HG02970 (cell line): ENCODE results near the gene GRID2.
"Not testable (repeated sequence)": the region's sequence is repeated elsewhere in the genome, so short reads cannot be mapped to it uniquely, and the experiment has no call there.

Experiments
- ATAC-seq: cut with Tn5 transposase; IDR thresholded peaks from one replicate; pipeline ENCODE4 v1.9.1; 2021; ENCODE audit warnings: mild to moderate bottlenecking, moderate library complexity, moderate number of reproducible peaks; ENCODE audit not compliant: unreplicated experiment, low FRiP score

Gene GRID2

DNA sequence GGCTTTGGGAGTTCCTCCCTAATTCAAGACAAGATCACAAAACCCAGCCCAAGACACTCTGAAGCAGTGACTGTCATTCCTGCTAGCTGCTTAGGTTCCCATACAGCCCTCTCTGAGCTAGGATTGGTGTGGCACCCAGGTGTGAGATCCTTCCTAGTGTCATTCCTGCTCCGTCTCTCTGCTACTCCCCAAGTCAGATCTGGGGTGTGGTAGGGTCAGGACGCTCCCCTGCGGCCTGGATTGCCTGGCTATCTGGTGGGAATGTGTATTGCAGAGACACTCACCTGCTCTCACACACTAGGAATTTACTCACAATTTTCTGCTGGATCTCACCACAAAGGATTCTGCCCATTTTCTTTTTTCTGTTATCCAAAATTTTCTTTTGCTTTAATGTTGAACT lies 964.0 kb downstream of the GRID2 start:
- no peak for ATAC-seq

DNA sequence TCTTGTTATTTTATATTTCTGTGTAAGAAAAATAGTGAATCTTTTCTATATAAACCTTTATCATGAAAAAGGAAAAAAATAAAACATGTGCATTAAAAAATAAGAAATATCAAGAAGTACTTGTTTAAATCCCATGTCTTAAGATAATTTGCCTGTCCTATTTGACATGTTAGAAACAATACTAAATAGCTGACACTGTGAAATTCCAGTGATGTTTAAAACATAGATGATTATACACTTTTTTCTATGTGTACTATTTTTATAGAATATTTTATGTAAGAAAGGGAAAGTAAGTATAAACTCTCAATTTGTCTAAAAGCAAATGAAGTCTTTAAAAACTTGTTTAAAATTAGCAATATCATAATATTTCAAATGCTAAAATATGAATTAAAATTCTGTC lies 981.6 kb downstream of the GRID2 start:
- no peak for ATAC-seq

DNA sequence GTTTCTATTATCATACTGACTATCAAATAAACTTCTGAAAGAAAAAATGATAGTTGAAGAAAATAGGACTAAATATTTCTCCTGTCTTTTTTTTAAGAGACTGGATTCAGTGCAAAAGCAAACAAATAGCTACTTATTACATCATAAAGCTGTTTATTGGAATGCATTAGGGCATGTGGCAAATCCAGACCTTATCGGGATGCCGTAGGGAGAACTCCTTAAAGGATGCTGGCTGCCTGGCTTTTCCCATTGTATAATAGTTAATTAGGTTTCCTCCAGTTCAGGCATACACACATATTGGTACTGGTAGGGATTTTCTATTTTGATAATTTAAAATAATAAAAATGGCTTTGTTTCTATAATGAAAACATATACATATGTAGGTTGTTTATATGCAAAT lies 985.5 kb downstream of the GRID2 start:
- no peak for ATAC-seq

DNA sequence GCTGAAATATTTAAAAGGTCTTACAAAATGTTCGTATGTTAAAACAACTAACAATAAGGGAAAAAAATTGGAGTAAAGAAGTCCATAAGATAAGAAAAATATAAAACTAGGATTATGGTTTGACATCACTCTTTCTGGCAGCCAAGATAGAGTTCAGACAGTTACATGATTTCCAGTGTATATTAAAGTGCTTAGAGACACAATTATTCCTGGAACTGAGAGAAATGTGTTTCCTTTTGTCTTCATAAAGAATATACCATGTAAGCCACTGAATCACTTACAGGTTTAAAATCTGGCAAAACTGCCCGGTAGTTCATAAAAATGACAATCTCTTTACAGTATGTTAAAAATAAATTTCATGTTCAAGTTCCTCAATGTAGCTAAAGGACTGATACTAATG lies 986.1 kb downstream of the GRID2 start:
- no peak for ATAC-seq

DNA sequence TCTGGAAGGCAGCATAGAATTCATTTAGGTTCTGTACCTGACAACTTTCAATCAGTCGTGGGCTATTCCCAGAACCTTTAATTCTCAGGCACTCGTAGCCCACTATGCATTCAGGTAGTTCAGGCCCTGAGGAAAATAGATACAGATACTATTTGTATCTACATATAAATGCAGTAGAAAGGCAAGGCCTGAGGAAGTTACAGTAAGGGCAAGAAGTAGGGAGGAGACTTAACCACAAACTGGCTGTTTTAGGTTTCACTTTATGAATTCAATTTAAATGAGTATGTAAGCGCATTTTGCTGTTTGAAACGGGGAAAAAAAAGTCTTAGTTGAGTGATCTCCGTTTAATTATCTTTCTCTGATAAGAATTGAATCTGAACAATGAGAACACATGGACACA lies 995.4 kb downstream of the GRID2 start:
- no peak for ATAC-seq

DNA sequence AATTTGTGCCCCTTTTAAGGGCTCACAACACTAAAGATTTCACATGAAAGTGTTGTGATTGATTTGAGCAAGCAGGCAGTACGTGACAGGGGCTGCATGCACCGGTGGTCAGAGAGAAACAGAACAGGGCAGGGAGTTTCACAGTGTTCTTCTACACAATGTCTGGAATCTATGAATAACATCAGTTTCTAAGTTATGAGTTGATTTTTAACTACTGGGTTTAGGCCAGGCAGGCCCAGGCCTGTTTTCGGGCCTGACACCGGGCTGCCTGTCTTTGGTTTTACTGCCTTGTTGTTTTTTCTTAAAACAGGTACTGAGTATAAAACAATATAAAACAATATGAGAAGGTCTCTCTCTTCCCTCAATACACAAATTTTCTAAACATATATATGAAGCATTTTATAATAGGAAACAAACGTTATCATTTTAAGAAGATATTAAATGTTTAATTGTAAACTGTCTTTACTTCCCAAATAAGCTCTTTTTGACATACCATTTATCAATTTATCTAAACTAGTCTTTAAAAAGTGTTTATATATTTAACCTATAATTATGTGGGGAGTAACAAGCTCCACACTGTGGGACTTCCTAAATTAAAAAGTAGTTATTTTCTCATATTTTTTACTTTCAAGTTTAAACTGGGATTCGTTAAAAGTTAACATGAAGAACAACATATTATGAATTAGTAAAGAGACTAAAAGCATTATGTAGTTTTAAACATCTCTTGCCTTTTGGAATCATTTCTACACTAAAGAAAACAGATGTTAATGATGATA lies 997.2 kb downstream of the GRID2 start:
- ATAC-seq, result not testable (repeated sequence)

DNA sequence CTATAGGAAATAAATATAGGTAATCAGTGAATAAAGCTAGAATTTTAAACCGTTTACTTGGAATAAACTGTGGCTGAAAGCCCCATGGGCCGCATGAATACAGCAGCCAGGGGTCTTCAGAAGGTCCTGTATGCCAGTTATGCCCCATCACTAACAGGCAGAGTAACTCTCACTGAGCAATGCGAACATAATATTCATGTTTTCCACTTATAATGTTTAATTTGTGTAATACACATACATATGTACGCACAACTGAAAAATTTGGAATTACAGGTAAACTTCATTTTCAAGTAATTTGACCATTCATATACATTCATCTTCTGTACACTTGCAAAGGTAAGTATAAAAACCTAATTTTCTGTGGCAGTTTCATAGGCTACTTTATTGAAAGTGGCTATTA lies 998.5 kb downstream of the GRID2 start:
- ATAC-seq, result no peak

DNA sequence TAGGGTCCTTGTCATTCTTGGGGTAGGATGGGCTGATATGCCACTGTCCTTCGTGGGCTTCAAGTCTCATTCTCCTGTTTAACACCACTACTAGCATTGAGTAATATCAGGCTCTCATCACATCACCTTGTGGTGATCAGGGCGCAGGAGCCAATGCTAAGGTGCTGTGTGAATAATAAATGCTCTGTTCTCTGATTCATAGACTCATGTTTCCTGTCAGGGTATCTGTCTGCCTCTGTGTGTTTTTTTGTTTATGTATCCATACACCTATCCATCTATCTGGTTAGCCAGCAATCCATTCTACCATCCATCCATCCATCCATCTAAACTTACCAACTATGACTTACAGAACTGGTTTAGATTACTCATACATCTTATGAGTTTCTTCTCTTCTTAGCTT lies 999.7 kb downstream of the GRID2 start:
- ATAC-seq, result no peak

DNA sequence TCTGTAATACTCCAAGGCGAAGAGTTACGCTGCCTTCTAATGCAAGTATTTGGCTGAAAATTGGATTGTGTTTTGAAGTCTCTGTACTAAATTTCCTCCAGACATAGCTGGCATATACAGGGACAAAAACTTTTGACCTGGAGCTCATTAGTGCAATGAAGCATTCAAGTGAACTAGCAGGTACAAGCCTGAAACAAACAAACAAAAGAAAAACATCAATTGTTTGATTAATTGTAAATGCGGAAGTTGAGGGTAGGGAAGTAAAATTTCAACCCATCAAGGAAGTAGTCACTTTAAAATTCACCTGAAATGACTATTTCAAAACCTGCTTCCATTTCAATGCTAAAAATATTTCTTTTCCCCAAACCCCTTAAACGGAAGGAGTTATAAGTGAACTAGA lies 1008.5 kb downstream of the GRID2 start:
- ATAC-seq, result no peak

DNA sequence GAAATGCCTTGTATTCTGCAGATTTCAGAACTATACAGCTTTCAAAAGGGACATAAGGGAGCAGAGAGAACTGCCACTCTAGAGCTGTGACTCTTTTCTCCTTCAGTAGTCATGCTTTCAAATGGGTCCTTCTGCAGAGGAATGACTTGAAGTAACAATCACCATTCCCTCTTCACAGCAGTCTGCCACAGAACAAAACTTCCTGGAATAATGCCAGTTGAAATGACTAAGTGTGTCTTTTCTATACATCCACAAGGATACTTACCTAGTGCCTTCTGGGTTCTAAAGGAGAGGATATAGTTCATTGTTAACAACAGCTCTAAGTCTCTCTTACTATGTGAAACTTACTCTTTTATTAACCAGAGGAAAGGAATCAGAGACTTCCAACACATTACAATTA lies 1009.4 kb downstream of the GRID2 start:
- ATAC-seq, result no peak

DNA sequence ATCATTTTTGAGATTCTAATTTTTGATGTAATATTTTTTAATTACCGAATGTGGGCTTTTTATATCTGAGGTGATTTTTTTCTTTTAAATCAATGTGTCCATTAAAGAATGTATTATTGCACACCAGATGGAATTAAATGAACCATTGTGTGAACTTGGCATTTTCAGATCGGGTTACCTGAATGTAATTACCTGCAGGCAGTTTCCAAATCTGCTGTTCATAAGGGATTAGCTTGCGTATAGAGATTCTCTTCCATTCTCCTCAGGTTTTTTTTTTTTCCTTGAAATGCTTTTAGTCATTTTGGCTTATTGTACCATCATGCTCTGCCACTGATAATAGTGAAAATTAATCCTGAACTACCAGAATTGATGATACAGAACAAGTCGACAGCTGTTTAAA lies 1013.3 kb downstream of the GRID2 start:
- no peak for ATAC-seq

DNA sequence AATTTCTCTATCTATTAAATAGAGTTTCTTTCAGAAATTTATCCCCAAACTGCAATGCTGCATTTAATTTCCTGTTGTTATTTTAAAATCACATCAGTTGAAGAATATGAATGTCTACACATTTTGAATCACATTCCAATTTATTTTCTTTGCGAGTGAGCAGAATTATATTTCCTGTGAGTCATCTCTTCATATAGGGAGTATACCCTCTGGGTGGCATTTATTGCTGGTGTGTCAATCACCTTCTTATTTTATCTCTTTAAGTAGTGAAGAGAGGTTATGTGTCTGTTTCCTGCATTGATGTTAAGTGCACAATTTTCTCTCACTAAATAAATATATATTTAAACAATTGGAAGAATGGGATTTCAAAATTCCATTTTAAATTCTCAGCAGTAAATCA lies 1013.8 kb downstream of the GRID2 start:
- no peak for ATAC-seq

DNA sequence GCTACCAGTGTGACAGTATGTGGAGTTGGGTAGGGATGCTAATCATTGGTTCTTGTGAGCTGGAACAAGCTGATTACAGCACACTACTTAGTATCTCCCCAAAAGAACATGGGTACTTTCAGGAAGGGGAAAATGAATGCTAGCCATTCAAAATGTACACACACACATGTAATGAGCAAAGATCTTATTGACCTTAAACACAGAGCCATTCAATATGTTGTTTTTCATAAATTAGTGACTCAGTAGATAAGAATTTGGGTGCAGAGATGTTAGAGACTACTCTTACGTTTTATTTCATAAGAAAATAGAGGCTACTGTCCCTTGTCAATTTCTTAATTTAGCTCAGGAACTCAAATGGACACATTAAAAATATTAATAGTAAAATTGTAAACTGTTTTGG lies 1015.3 kb downstream of the GRID2 start:
- no peak for ATAC-seq

DNA sequence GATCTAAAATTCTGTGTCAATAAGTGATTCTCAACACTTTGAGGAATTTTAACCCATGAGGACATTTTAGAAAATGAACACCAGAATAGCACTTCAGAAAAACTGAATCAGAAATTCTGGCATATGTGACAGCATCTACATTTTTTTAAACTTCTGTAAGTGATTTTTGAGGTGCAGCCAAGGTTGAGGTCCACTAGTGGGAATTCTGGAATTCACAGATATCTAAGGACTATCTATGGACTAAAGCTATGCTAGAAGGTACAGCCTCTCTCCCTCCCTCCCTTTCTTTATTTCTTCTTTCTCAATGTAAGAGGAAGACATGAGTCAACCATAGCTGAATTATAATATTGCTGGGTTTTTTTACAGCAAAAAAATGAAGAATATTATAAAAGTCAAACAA lies 1016.6 kb downstream of the GRID2 start:
- no peak for ATAC-seq

DNA sequence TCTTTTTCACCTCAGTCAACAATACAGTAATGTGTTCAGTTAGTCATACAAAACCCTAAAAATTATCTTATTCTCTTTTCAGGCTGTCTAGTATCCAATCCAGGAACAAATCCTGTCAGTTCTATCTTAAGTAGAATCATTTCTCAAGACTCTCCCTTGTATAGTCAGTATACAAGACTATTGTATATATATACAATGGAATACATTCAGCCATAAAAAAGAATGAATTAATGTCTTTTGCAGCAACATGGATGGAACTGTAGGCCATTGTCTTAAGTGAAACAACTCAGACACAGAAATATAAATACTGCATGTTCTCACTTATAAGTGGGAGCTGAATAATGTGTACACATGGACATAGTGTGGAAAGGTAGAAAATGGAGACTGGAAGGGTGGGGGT lies 1023.6 kb downstream of the GRID2 start:
- ATAC-seq, result no peak

DNA sequence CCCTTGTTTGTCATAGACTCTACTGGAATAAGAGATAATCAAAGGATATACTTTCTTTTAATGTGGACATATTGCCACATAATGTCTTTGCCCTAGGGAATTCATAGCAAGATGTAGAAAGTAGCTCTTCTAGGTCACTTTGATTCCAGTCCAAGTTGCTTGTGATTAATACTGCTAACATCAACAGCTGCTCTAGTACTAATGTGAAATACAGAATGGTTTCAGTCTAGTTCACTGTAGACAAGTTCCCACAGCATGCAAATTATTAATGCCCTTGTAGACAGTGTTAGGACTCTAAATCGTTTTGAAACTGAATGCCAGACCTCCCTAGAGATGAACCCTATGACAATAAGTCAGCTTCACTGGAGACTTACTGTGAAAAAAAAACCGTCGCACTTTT lies 1030.2 kb downstream of the GRID2 start:
- peak; percentile 84 for ATAC-seq

DNA sequence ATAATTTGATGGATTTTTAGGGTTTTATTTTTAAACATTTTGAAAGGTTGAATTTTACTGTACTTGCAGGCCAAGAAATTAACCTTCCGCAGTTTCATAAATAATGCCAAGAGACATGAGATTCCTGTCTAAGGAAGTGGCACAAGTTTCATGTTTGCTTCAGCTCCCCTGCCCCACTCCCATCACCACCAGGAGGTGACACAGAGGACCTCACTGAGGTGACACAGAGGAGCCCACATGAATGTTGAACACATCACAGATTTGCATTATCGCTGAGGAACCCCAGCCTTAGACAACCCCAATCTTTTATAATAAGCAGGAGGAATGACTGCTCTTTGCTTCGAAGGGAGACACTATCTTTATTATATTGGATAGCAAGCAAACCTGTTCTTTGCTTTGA lies 1033.4 kb downstream of the GRID2 start:
- ATAC-seq, result no peak

DNA sequence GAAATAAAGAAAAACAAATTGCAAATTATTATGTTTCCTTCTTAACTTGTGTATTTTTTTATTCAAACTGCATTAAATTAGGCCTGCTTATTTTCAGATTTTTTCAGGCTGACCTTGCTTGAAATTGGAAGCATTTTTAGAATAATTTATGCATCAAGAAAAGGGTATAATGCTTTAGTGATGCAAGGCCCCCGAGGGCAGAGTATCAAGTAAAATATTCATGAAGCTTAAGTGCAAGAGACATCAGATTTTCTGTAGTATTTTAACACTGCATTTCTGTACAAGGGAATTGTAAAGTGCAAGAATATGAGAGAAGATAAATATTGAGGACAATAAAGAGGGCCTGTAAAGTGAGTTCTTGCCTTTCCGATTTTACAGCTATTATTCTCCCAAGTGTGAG lies 1039.0 kb downstream of the GRID2 start:
- ATAC-seq, result no peak

DNA sequence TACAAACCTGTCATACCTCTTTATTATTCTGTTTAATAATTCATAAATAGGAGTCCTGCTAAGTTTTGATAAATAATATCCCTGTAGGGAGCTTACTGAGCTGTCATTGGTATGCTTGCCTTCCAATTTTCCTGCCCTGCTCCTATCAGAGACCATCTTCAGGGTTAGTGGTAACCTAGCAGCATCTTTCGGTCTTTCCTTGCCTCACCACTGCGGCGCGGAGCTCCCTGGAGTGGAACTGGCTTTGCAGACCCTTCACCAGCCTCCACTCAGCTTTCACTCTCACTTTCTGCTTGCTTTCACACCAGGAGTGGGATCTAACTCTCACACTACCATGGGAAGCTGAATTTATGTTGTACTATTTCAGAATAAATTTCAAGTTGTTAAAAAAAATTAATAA lies 1043.1 kb downstream of the GRID2 start:
- ATAC-seq, result no peak

DNA sequence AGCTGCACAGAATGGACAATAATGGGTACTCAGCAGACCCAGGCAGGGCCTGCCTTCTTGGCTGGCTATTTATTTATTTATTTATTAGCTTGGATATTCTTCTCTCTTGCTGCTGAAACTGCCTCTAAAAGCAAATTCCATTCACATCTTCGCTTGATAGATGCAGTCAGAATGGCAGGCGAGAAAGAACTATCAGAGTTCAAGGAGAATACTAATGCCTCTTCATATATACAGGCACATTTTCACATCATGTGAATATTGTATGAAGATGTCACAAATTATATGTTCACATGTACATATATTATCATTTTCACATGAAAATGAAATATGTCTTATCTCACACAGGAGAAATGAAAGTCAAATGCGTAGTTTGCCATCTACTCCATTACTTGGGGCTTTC lies 1045.1 kb downstream of the GRID2 start:
- ATAC-seq, result no peak

DNA sequence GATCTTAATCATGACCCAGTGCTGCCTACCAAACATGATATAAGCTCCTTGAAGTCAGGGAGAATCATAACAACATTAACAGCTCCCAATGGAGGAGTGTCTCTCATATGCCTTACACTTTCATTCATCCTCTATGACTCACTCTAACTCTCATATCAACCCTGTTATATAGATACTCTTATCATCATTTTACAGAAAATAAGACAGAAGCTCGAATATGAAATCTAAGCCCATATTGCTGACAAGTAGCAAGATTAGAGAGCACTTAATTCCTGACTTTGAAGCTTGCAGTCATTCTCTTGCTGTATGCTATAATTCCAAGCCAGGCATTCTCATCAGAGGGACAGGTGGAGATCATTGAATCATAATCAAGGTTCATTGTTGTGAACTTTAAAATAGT lies 1048.1 kb downstream of the GRID2 start:
- no peak for ATAC-seq

DNA sequence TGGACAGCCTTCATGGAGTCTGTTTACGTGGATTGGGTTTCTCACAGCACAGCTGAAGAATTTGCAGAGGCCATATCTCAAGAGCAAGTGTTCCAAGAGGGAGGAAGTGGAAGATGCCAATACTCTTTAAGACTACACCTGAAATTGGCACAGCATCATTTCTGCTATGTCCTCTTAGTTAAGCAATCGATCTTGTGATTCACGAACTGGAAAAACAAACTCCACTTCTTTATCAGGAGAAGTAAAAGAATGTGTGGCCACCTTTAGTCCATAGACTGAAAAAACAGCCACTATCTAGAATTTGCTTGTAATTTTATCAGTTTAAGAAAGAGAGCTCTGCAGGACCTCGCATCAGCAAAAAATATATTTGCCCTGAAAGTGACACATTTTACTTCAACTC lies 1051.6 kb downstream of the GRID2 start:
- no peak for ATAC-seq

DNA sequence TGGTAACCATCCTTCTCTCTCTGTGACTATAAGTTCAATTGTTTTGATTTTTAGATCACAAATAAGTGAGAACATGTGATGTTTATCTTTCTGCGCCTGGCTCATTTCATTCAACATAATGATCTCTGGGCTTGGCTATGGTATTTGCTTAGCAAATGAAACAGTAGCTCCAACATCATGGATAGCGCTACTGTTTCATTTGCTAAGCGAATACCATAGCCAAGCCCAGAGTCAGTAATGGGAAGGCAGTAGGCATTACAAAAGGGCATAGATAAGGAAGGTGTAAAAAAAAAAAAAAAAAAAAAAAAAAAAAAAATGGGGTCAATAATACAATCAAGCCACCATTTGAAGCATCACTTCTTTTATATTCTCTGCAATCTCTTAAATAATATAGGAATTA lies 1055.8 kb downstream of the GRID2 start:
- ATAC-seq, result no peak
